Measurements from ENCODE around the gene MATR3. TPM values are rescaled to one million over a fixed set of nuclear protein-coding genes. Genes with fewer than 3 reads are reported as not detected.

MATR3 gene
- polyA plus RNA-seq, 1 donor from 2014 or later: 1,016 TPM

DNA sequence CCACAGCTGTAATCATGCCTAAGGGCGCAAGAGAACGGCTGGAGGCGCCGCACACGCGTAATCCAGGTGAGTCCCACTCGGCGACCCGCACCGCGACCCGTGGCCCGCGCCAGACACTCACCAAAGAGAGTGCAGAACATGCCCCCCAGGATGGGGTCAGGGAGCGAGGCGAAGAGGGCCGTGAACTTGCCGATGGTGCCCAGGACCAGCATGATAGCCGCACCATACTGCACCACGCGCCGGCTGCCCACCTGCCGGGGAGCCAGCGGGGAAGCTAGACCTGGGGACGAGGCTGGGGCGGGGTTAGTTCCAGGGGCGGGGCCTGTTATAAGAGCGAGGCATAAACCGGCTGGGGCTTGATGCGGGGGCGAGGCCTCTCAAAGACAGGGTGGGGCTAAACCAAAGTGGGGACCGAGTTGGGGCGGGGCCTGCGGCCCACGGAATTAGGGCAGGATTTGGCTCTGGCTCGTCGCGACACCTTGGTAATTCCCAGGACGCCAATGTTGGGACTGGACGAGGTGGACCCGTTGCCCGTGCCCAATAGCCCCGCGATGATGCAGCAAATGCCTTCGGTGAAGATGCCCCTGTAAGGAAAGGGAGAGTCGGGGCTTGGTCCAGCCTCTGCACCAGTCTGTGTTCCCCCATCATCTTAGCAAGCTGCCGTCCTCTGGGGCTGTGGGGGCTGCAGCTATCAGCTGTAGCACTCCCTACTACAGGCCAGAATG lies 84.7 kb downstream of the MATR3 start:
- no peak overlapping the region for H2AFZ ChIP-seq (ENCODE audit: low read depth, low read length)
- H4K20me1 ChIP-seq (ENCODE audit: insufficient read depth): no peaks in the 10 kb centered on the region
- H3K79me2 ChIP-seq (replicated peaks; ENCODE audit: insufficient read depth, low read length): no peaks in the 10 kb centered on the region
- no peak overlapping the region for H3K27ac ChIP-seq (ENCODE audit: low read length)
- H3K4me3 ChIP-seq (ENCODE audit: low read length): no peak overlapping the region
- no peaks in the 10 kb centered on the region for H3K9me3 ChIP-seq (ENCODE audit: low read length)
- no peaks in the 10 kb centered on the region for H3K9me2 ChIP-seq (ENCODE audit: insufficient read depth, low read length)
- H3F3A ChIP-seq (ENCODE audit: insufficient read depth, low read length, poor library complexity, severe bottlenecking): no peaks in the 10 kb centered on the region
- no peak overlapping the region for H3K9ac ChIP-seq (ENCODE audit: low read length)
- TF ChIP-seq, protein P1, sequence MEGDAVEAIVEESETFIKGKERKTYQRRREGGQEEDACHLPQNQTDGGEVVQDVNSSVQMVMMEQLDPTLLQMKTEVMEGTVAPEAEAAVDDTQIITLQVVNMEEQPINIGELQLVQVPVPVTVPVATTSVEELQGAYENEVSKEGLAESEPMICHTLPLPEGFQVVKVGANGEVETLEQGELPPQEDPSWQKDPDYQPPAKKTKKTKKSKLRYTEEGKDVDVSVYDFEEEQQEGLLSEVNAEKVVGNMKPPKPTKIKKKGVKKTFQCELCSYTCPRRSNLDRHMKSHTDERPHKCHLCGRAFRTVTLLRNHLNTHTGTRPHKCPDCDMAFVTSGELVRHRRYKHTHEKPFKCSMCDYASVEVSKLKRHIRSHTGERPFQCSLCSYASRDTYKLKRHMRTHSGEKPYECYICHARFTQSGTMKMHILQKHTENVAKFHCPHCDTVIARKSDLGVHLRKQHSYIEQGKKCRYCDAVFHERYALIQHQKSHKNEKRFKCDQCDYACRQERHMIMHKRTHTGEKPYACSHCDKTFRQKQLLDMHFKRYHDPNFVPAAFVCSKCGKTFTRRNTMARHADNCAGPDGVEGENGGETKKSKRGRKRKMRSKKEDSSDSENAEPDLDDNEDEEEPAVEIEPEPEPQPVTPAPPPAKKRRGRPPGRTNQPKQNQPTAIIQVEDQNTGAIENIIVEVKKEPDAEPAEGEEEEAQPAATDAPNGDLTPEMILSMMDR (IDR thresholded peaks at IDR 0.05; ENCODE audit: poor library complexity, severe bottlenecking): no peak
- TF ChIP-seq POLR2AphosphoS5 (IDR thresholded peaks at IDR 0.05): no peak
- TF ChIP-seq EZH2 (IDR thresholded peaks at IDR 0.05; ENCODE audit: borderline replicate concordance, insufficient read depth, low read length, poor library complexity, severe bottlenecking): no peak
- TF ChIP-seq RAD21 (conservative IDR thresholded peaks at IDR 0.05): no peak
- TF ChIP-seq, protein P2, sequence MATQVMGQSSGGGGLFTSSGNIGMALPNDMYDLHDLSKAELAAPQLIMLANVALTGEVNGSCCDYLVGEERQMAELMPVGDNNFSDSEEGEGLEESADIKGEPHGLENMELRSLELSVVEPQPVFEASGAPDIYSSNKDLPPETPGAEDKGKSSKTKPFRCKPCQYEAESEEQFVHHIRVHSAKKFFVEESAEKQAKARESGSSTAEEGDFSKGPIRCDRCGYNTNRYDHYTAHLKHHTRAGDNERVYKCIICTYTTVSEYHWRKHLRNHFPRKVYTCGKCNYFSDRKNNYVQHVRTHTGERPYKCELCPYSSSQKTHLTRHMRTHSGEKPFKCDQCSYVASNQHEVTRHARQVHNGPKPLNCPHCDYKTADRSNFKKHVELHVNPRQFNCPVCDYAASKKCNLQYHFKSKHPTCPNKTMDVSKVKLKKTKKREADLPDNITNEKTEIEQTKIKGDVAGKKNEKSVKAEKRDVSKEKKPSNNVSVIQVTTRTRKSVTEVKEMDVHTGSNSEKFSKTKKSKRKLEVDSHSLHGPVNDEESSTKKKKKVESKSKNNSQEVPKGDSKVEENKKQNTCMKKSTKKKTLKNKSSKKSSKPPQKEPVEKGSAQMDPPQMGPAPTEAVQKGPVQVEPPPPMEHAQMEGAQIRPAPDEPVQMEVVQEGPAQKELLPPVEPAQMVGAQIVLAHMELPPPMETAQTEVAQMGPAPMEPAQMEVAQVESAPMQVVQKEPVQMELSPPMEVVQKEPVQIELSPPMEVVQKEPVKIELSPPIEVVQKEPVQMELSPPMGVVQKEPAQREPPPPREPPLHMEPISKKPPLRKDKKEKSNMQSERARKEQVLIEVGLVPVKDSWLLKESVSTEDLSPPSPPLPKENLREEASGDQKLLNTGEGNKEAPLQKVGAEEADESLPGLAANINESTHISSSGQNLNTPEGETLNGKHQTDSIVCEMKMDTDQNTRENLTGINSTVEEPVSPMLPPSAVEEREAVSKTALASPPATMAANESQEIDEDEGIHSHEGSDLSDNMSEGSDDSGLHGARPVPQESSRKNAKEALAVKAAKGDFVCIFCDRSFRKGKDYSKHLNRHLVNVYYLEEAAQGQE (IDR thresholded peaks at IDR 0.05; ENCODE audit: borderline replicate concordance): no peak
- TF ChIP-seq SMC3 (conservative IDR thresholded peaks at IDR 0.05; ENCODE audit: poor library complexity): no peak
- TF ChIP-seq MXI1 (conservative IDR thresholded peaks at IDR 0.05; ENCODE audit: poor library complexity, severe bottlenecking): no peak
- no peak for TF ChIP-seq EP300 (conservative IDR thresholded peaks at IDR 0.05; ENCODE audit: poor library complexity, severe bottlenecking)
- H3K36me3 ChIP-seq (ENCODE audit: insufficient read depth, low read length): no peaks in the 10 kb centered on the region
- no peaks in the 10 kb centered on the region for H3K27me3 ChIP-seq (ENCODE audit: insufficient read depth, low read depth, low read length)
- H3K4me2 ChIP-seq (ENCODE audit: low read length): no peak overlapping the region

DNA sequence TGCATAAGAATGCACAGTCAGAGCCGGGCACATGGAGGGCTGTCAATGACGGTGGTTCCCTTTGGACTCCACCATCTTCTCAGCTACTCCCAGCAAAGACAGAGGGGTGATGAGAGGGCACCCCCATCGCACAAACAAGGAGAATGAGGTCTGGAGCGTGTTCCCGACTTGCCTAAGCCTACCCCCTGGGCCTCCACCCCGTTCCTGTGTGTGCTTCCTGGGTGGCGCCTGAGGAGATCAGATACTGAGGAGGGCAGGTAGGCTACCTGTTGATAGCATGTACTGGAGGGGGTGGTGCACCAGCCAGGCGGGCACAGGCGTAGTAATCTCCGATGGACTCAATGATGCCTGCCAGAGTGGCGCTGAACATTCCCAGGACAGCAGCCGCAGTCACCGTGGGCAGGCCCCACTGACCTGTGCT lies 85.4 kb downstream of the MATR3 start:
- no peak overlapping the region for H3K4me2 ChIP-seq (ENCODE audit: low read length)

More for the DNA sequence above, 85.4 kb downstream of the MATR3 start:
- H3K27ac ChIP-seq (ENCODE audit: low read length): no peak overlapping the region
- no peaks in the 10 kb centered on the region for H3K36me3 ChIP-seq (ENCODE audit: insufficient read depth, low read length)
- no peaks in the 10 kb centered on the region for H4K20me1 ChIP-seq (ENCODE audit: insufficient read depth)
- no peaks in the 10 kb centered on the region for H3K79me2 ChIP-seq (replicated peaks; ENCODE audit: insufficient read depth, low read length)
- no peak overlapping the region for H2AFZ ChIP-seq (ENCODE audit: low read depth, low read length)
- no peaks in the 10 kb centered on the region for H3F3A ChIP-seq (ENCODE audit: insufficient read depth, low read length, poor library complexity, severe bottlenecking)
- no peaks in the 10 kb centered on the region for H3K9me2 ChIP-seq (ENCODE audit: insufficient read depth, low read length)
- H3K9me3 ChIP-seq (ENCODE audit: low read length): no peaks in the 10 kb centered on the region
- H3K27me3 ChIP-seq (ENCODE audit: insufficient read depth, low read depth, low read length): no peaks in the 10 kb centered on the region
- H3K4me3 ChIP-seq (ENCODE audit: low read length): no peak overlapping the region
- no peak overlapping the region for H3K9ac ChIP-seq (ENCODE audit: low read length)
- TF ChIP-seq MXI1 (conservative IDR thresholded peaks at IDR 0.05; ENCODE audit: poor library complexity, severe bottlenecking): no peak
- TF ChIP-seq, protein P1 (IDR thresholded peaks at IDR 0.05; ENCODE audit: poor library complexity, severe bottlenecking): no peak
- TF ChIP-seq EP300 (conservative IDR thresholded peaks at IDR 0.05; ENCODE audit: poor library complexity, severe bottlenecking): no peak
- TF ChIP-seq, protein P2 (IDR thresholded peaks at IDR 0.05; ENCODE audit: borderline replicate concordance): no peak
- no peak for TF ChIP-seq EZH2 (IDR thresholded peaks at IDR 0.05; ENCODE audit: borderline replicate concordance, insufficient read depth, low read length, poor library complexity, severe bottlenecking)
- no peak for TF ChIP-seq RAD21 (conservative IDR thresholded peaks at IDR 0.05)
- no peak for TF ChIP-seq POLR2AphosphoS5 (IDR thresholded peaks at IDR 0.05)
- no peak for TF ChIP-seq SMC3 (conservative IDR thresholded peaks at IDR 0.05; ENCODE audit: poor library complexity)
- TF ChIP-seq TAF1 (IDR thresholded peaks at IDR 0.05; ENCODE audit: low read depth): no peak
